ENCODE data around the gene ADIPOR2.

The ADIPOR2 gene

DNA sequence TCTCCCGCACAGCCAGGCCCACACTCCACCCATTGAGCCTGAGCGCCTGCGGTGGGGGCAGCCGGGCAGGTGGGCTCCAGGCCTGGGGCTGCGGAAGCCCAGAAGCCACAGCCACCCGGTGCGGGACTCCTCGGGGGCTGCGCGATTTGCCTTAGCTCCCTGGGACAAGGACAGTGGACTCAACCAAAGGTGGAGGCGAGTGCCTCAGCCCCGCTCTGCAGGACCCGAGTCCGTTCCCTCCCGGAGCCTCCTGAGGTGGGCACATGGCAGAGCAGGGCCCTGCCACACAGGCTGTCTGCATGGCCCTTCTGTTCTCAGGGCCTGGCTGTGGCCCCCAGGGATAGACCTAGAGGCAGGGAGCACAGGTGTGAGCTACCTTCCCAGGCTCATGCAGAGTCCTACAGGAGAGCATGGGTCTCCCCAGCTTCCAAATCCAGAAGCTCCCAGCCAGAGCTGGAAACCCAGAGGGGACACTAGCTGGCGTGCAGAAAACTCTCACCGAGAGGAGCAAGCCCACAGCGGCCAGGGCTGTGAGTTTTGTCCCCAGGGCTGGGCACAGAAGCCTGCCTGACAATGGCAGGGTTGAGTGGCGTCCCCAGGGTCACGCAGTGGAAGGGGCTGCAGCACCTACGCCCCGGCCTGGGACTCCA is 107.2 kb downstream of the ADIPOR2 start:
- no peak overlapping the region for H3K27ac ChIP-seq (ENCODE audit: insufficient read depth, low read depth, low read length, poor library complexity, severe bottlenecking)
- H3K9me3 ChIP-seq (ENCODE audit: control insufficient read depth, low read length), result no peaks in the 10 kb centered on the region
- H3K4me1 ChIP-seq (ENCODE audit: control insufficient read depth, insufficient read depth, low read length), result peaks cover 3% of the 10 kb centered on the region
- H3K4me3 ChIP-seq (ENCODE audit: insufficient read depth, low read depth, low read length), result no peak overlapping the region
- H3K27me3 ChIP-seq (ENCODE audit: control insufficient read depth, insufficient read depth, low read length, poor library complexity, severe bottlenecking), result peaks cover 11% of the 10 kb centered on the region
- 86 to 88% methylated on average over 22 of the region's 22 CpGs for WGBS, 2 experiments
- H3K36me3 ChIP-seq (ENCODE audit: control insufficient read depth, insufficient read depth, low read length), result no peaks in the 10 kb centered on the region

DNA sequence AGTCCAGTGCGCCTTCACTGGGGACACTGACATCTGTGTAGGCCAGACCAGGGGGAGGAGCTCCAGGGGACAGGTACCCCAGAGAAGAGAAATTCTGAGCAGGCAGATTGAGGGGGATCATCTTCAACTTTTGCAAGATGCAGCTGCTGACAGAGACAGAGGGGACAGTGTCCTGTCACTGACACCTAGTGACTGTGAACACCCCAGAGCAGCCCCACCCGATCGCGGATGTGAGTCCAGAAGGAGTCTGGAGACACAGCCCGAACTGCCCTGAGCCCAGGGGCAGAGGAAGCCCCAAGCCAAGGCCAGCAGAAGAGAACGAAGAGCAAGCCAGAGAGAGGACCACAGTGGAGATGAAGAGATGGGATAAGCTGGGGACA is 107.8 kb downstream of the ADIPOR2 start:
- Histone ChIP-seq H3K4me3 (ENCODE audit: insufficient read depth, low read depth, low read length) (no peak overlapping the region), H3K36me3 (ENCODE audit: control insufficient read depth, insufficient read depth, low read length) (no peaks in the 10 kb centered on the region), H3K9me3 (ENCODE audit: control insufficient read depth, low read length) (no peaks in the 10 kb centered on the region), H3K27me3 (ENCODE audit: control insufficient read depth, insufficient read depth, low read length, poor library complexity, severe bottlenecking) (peaks cover 11% of the 10 kb centered on the region), H3K27ac (ENCODE audit: insufficient read depth, low read depth, low read length, poor library complexity, severe bottlenecking) (no peak overlapping the region), H3K4me1 (ENCODE audit: control insufficient read depth, insufficient read depth, low read length) (peaks cover 3% of the 10 kb centered on the region)
- WGBS, 2 experiments, result 95% methylated on average over 6 of the region's 6 CpGs

DNA sequence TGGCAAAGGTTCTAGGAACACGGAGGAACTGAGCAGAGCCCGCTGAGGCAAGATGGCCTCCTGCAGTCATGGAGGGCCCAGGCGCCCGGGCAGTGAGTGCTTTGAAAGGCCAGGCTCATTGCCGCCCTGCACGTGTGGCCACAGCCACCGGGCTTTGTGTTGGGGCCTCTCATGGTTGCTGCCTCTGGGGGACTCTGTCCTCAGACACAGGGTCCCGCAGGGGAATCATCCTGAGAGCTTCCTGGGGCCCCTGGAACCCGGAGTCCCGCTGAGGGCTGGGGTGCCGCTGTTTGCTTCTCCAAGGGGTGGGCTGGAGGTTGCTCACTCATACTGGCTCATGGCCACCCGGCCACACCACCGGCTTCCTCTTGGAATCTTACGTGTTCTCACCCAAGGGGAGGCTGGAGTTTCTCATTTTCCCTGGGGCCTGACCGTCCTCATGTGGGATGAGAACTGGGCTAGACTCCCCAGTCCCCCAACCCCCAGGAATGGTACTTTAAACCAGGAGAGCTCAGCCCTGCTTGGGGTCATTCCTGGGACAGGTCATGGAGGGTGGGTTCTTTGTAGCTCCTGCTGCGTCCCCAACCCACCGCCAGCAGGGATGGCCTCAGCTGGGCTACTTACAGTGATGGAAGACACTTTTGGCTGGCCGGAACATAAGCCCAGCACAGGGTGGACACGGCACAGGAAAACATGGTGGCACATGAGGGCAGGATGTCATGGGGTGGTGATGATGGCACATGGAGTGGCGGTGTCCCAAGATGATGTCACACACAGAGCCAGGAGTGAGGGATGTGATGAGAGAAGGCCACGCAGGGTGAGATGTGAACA is 108.4 kb downstream of the ADIPOR2 start:
- Histone ChIP-seq H3K27ac (ENCODE audit: insufficient read depth, low read depth, low read length, poor library complexity, severe bottlenecking) (no peak overlapping the region), H3K9me3 (ENCODE audit: control insufficient read depth, low read length) (no peaks in the 10 kb centered on the region), H3K36me3 (ENCODE audit: control insufficient read depth, insufficient read depth, low read length) (no peaks in the 10 kb centered on the region), H3K4me1 (ENCODE audit: control insufficient read depth, insufficient read depth, low read length) (peaks cover 3% of the 10 kb centered on the region), H3K27me3 (ENCODE audit: control insufficient read depth, insufficient read depth, low read length, poor library complexity, severe bottlenecking) (peaks cover 11% of the 10 kb centered on the region), H3K4me3 (ENCODE audit: insufficient read depth, low read depth, low read length) (no peak overlapping the region)
- WGBS, 2 experiments, result 90% methylated on average over 21 of the region's 21 CpGs

DNA sequence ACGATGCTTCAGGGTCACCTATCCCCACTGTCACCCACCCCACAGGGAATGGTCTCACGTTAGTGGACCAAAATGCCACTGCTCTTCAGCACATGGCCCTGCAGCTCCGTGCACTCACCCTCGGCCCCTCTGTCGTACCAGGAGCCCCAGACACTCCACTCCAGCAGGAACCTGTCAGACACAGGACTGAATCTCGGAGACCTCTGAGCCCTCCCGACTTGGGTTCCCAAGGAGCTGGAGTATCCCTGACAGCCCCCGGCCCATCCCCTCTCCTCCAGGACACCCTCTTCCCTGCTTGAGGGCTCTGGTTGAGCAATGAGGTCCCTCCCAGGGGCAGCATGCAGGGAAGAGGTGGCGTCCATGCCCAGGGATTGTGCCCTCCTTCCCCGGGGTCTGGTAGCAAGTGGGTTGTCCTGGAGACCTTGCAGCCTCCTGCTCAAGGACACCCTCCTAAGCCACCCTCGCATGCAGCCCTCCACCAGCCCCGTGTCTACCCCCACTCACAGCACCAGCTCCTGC is 109.1 kb downstream of the ADIPOR2 start:
- Histone ChIP-seq H3K4me3 (ENCODE audit: insufficient read depth, low read depth, low read length) (no peak overlapping the region), H3K36me3 (ENCODE audit: control insufficient read depth, insufficient read depth, low read length) (no peaks in the 10 kb centered on the region), H3K9me3 (ENCODE audit: control insufficient read depth, low read length) (no peaks in the 10 kb centered on the region), H3K4me1 (ENCODE audit: control insufficient read depth, insufficient read depth, low read length) (no peaks in the 10 kb centered on the region), H3K27me3 (ENCODE audit: control insufficient read depth, insufficient read depth, low read length, poor library complexity, severe bottlenecking) (peaks cover 11% of the 10 kb centered on the region), H3K27ac (ENCODE audit: insufficient read depth, low read depth, low read length, poor library complexity, severe bottlenecking) (no peak overlapping the region)
- WGBS, 2 experiments, result 92% methylated on average over 12 of the region's 12 CpGs

DNA sequence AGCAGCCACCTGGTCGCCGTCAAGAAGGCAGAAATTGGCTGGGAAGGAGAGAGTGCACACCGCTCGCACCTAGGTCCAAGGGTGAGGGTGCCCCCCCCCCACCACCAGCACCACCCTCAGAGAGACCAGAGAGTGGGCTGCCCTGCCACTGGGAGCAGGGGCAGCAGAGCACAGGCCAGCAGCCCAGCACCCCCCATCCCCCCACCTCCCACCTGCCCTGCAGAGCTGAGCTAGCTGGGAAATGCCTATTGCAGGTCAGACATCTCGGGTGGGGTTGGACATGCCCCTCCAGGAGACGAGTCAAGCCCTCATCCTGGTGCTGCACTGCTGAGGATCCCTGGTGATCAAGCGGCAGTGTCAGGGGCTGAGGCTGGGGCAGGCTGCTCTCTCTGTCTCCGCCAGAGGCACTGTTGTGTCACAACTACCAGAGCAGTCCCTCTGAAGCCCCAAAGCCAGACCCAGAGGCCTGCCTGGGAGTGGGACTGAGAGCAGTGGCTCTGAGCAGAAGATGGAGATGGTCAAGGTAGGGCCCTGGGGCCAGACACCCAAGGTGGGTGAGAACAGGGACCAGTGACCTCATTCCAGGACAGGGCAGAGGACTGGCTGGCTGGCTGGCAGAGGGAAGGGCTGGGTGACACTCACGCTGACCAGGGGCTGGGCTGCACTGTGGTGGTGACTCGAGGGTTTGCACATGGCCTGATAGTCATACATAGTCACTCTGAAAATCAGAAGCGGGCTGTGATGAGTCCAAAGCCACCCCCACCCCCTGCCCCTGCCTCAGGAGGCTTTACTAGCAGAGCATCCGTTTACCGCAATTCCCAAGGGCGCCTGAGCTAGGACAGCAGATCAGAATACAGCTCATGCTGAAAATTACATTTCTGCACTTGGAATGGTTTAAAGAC is 109.8 kb downstream of the ADIPOR2 start:
- Histone ChIP-seq H3K4me1 (ENCODE audit: control insufficient read depth, insufficient read depth, low read length) (no peaks in the 10 kb centered on the region), H3K27me3 (ENCODE audit: control insufficient read depth, insufficient read depth, low read length, poor library complexity, severe bottlenecking) (peaks cover 11% of the 10 kb centered on the region), H3K4me3 (ENCODE audit: insufficient read depth, low read depth, low read length) (no peak overlapping the region), H3K27ac (ENCODE audit: insufficient read depth, low read depth, low read length, poor library complexity, severe bottlenecking) (no peak overlapping the region), H3K36me3 (ENCODE audit: control insufficient read depth, insufficient read depth, low read length) (no peaks in the 10 kb centered on the region), H3K9me3 (ENCODE audit: control insufficient read depth, low read length) (no peaks in the 10 kb centered on the region)
- 83% methylated on average over 14 of the region's 14 CpGs for WGBS, 2 experiments

DNA sequence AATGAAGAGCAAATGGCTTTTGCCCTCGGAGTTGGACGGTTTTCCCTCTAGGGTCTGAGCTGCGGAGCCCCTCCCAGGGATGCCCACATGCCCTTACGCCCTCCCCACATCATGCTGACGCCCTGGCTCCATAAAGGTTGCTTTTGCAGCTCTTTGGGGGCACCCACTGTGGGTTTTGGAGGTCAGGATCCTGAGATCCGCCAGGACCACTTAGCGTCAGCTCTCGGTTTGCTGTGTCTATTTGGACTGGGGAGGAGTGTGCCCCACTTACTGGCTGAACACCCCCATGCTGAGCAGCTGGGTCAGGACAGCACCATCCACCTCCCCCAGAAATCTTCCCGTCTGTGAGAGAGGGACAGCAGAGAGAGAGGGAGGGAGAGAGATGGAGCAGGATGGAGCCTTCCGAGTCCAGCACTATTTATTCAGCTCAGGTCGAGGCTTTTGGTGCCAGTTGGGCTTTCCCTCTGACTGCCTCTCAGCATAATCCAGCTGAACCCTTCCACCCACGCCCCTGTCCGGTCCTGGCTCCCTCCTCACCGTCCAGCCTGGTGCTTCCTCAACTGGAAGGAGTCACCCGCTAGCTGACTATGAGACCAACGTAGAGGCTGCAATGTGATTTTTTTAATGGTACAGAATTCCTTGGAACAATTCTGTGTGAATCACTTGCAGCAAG is 110.6 kb downstream of the ADIPOR2 start:
- WGBS, 2 experiments, result 91 to 93% methylated on average over 16 of the region's 16 CpGs
- no peak overlapping the region for H3K27ac ChIP-seq (ENCODE audit: insufficient read depth, low read depth, low read length, poor library complexity, severe bottlenecking)

DNA sequence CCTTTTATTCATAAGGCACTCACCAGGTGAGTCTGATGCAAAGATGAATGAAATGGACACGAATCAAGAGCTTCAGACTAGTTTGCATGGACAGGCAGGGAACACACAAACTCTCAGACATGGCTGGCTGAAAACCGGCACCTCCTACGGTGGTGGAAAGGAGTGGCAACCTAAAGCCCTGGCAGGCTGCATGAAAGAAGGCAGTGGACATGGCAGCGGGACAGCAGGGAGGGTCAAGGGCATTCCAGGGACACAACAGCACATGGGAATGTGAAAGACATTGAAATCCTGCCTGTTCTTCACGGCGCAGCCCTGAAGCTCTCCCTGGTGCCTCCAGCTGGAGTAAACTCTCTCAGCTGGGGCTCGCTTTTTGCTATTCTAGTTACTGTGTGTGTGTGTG is 112.9 kb downstream of the ADIPOR2 start:
- WGBS, 2 experiments, result 90 to 92% methylated on average over 7 of the region's 7 CpGs
- no peaks in the 10 kb centered on the region for H3K27me3 ChIP-seq (ENCODE audit: control insufficient read depth, insufficient read depth, low read length, poor library complexity, severe bottlenecking)
- no peaks in the 10 kb centered on the region for H3K4me1 ChIP-seq (ENCODE audit: control insufficient read depth, insufficient read depth, low read length)
- H3K4me3 ChIP-seq (ENCODE audit: insufficient read depth, low read depth, low read length), result no peak overlapping the region
- no peak overlapping the region for H3K27ac ChIP-seq (ENCODE audit: insufficient read depth, low read depth, low read length, poor library complexity, severe bottlenecking)
- no peaks in the 10 kb centered on the region for H3K9me3 ChIP-seq (ENCODE audit: control insufficient read depth, low read length)
- no peaks in the 10 kb centered on the region for H3K36me3 ChIP-seq (ENCODE audit: control insufficient read depth, insufficient read depth, low read length)

More for the DNA sequence above, 110.6 kb downstream of the ADIPOR2 start:
- Histone ChIP-seq H3K27me3 (ENCODE audit: control insufficient read depth, insufficient read depth, low read length, poor library complexity, severe bottlenecking) (peaks cover 7% of the 10 kb centered on the region), H3K9me3 (ENCODE audit: control insufficient read depth, low read length) (no peaks in the 10 kb centered on the region), H3K4me3 (ENCODE audit: insufficient read depth, low read depth, low read length) (no peak overlapping the region), H3K4me1 (ENCODE audit: control insufficient read depth, insufficient read depth, low read length) (no peaks in the 10 kb centered on the region), H3K36me3 (ENCODE audit: control insufficient read depth, insufficient read depth, low read length) (no peaks in the 10 kb centered on the region)

DNA sequence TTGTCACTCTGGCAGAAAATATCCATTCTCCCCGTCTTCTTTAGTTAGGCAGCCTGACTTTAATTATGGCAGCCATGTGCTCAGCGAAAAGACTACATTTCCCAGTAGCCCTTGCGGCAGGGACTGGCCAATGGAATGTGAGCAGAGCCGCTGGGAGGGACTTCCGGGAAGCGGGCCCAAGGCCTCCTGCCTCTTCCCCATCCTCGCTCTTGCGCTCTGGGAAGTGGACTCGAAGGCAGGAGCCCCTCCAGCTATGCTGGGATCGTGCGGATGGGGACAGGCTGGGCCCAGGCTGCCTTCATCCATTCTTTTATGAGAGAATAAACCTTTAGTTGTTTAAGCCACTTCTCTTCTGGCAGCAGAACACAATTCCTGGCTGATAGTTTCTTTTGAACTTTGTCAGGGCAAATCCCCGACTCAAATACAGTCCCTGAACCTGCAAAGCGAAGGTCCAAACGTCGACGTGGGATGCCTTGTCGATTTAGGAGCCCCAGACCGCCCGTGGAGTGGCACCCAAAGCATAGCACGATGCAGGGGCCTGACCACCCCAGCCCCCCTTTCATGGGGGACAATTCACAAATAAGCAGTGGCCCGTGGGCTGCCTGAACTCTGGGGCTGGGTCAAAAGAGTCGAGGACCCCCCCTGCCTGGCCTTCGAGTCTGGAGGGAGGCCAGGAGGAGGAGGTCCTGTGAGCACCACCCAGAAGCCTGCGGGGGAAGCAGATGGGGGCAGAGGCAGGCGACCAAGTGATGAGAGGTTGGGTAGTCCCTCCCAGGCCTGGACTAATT is 113.9 kb downstream of the ADIPOR2 start:
- Histone ChIP-seq H3K27ac (ENCODE audit: insufficient read depth, low read depth, low read length, poor library complexity, severe bottlenecking) (no peak overlapping the region), H3K4me1 (ENCODE audit: control insufficient read depth, insufficient read depth, low read length) (no peaks in the 10 kb centered on the region), H3K36me3 (ENCODE audit: control insufficient read depth, insufficient read depth, low read length) (no peaks in the 10 kb centered on the region), H3K4me3 (ENCODE audit: insufficient read depth, low read depth, low read length) (no peak overlapping the region), H3K27me3 (ENCODE audit: control insufficient read depth, insufficient read depth, low read length, poor library complexity, severe bottlenecking) (no peaks in the 10 kb centered on the region), H3K9me3 (ENCODE audit: control insufficient read depth, low read length) (no peaks in the 10 kb centered on the region)
- 56 to 58% methylated on average over 25 of the region's 25 CpGs for WGBS, 2 experiments

DNA sequence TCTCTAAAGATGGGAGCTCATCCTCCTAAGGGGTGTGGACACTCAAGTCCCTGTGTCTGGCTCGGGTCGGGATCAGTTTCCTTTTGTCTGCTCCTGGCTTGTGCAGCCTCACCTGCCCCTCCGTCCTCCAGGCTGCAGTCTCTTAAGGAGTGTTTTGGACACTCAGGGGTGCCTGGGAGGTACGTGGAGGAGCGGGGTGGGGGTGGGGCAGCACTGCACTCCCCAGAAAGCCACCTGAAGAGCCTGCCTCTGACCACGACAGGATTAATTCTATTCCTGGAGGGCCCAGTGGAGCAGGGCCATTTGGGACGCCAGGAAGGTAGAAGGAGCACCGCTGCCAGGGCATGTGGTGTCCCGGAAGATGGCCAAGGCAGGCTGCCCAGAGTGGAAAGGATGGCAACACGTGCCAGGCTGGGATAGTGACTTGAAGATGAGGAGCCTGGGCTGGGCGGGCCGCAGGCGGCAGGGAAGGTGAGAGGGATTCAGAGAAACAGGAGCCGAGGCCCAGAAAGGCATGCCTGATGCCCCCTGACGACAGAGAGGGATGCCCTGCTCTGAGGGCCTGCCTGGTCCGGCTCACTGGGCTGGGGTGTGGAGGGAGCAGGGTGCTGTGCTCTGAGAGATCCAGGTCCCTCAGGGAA is 114.7 kb downstream of the ADIPOR2 start:
- Histone ChIP-seq H3K27me3 (ENCODE audit: control insufficient read depth, insufficient read depth, low read length, poor library complexity, severe bottlenecking) (no peaks in the 10 kb centered on the region), H3K4me3 (ENCODE audit: insufficient read depth, low read depth, low read length) (no peak overlapping the region), H3K9me3 (ENCODE audit: control insufficient read depth, low read length) (no peaks in the 10 kb centered on the region), H3K27ac (ENCODE audit: insufficient read depth, low read depth, low read length, poor library complexity, severe bottlenecking) (no peak overlapping the region), H3K36me3 (ENCODE audit: control insufficient read depth, insufficient read depth, low read length) (no peaks in the 10 kb centered on the region), H3K4me1 (ENCODE audit: control insufficient read depth, insufficient read depth, low read length) (no peaks in the 10 kb centered on the region)
- WGBS, 2 experiments, result 93 to 95% methylated on average over 16 of the region's 16 CpGs

Measured in ectodermal cell (in vitro differentiated cells).